Measurements from ENCODE around the gene FGFR3.

FGFR3 gene

DNA sequence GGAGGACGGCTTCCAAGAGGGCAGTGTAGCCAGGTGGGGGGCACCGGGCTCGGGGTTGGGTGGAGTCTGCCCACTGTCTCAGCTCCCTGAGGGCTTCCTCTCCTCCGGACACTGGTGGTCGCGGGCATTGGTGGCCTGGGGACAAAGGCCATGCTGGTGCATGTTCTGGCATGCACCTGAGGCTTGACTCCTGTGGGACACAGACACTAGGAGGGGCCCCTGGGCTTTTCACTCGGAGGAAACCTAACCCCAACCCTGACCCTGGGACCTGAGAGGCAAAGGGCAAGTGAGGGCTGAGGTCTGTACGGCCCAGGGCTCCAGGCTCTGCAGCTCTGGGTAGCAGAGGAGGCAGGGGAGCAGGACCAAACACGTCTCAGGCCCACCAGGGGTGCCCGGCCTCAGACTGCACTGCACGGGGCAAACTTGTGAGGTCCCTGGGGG, 22.3 kb upstream of the FGFR3 start:
- no peak for DNase-seq

DNA sequence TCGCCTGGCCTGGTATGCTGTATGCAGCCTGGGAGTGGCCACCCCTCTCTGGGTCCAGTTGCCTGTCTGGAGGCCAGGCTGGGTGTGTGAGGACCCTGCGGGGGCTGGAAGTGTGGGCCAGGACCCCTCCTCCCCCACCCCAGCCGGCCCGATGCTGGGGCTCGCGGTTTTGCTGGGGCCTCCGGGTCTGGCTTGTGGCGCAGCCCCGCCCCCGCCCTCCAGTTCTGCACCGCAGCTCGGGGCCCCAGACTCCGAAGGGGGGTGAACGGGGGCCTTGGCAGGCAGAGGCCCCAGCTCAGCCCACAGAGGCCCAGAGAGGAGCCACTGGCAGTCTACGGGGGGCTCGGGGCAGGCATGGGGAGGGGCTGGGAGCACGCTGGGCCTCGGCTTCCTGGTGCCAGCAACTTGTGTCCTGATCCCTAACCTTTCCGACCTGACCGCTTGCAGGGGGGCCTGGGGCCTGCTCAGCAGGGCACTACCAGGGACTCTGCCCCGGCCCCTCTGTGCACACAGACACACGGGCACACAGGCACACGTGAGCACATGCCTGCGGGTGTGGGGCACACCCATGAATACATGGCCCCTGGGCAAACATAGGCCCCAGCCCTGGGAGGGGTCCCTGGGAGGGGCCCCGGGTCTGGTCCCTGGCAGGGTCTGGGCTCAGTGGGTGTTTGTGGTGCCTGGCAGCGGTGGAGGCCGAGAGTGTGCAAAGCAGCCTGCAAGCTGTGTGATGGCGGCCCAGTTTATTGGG, 21.4 kb upstream of the FGFR3 start:
- DNase-seq = no peak

DNA sequence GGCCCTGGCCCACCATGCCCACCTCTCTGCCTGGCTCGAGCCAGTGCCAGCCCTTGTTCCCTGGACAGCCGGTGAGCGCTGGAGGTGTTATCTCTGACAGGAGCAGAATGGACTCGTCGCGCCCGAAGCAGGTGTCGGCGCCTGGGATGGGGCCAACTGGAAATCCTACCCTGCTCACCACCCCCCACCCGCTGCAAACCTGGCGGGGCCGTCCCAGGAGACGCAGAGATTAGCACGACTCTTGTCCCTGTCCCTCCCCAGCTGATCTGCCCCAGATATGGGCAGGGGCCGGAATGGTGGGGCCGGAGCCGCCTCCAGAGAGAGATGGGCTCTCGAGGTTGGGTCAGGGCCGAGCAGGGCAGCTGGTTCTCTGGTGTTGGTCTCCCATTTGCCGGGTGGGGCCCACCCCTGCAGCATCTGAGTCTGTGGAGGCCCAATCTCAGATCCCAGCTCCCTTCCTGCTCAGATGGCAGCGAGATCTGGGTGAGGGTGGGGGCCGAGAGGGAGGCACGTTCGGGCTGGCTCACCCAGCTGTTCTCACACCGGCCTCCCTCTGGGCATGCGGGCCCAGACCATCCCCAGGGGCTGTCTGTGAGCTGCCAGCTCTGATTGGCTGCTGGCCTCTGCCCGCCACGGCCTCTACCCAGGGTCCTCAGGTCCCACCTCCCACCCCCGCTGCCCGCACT, 20.1 kb upstream of the FGFR3 start:
- DNase-seq = no peak

DNA sequence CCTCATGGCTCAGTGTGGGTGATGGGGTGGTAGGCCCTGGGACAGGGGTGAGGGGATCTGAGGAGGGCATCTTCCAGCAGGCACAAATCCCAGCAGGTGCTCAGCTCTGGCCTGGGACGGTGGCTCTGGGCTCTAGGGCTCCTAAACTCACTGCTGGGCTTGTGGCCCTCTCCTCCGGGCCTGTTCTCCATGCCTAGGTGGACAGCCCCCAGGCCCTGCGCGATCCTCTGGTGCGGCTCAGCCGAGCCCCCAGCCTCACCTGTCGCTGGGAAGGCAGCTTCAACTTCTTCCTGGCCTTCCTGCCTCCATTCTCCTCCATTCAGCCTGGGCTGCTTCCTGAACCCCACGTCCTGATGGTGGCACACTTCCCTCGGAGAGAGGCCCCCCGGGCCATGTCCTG, 19.3 kb upstream of the FGFR3 start:
- no peak for DNase-seq

DNA sequence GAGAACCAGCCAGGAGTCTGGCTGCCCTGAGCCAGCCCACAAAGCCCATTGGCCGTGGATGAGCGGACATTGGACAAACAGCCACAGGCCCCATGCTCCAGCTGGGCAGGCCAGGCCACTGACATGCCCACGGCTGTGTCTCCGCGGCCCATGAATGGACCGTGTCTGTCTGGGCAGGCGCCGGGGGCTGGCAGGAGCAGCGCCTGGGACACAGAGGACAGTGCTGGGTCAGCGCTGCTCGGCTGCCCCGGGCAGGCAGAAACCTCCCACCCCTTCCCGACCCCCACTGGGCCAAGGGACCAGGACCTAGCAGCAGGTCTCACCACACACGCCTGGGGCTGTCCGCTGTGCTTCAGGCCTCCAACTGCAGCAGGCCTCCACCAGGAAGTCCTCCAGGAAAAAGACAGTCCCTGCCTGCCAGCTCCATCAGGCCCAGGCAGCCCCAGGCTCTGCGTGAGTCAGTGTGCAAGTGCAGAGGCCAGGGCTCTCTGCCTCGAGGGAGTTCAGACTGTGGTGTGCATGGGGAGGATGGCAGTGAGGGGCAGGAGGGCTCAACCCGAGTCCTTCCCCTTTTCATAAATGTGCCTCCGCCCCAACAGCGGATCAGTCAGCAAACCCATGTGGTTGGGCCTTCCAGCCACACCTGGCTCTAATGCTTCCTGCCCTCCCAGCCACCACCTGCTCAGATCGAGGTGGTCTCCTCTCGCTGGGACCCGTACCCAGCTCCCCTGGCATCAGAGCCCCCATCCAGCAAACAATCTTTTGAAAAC, 17.2 kb upstream of the FGFR3 start:
- no peak for DNase-seq

DNA sequence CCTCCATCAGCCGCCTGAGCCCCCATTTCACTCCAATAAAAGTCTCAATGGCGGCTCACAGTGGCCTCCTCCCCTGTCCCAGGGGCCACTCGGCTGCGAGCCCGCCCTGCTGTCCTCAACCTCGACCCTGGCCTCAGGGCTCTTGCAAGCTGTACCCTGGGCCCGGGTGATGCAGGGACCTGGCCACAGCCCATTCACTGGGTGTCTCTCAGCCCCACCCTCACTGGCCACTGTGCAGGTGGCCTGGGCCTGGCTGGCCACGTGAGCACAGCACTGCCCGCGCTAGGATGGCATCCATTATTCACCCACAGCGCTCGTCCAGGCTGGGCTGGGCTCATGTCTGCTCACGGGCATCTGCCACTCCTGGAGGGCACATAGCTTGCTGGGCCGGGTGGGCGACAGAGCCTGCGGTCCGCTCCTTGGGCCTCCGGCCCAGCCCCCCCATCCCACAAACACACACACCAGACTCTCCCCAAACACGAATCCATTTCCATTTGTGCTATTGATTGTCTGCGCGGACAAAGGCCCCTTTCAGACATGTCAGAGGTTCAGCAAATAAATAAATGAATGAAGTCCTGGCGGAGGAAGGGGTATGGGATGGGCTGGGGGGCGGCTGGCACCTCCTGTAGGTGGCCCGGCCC, 16.5 kb upstream of the FGFR3 start:
- no peak for DNase-seq

DNA sequence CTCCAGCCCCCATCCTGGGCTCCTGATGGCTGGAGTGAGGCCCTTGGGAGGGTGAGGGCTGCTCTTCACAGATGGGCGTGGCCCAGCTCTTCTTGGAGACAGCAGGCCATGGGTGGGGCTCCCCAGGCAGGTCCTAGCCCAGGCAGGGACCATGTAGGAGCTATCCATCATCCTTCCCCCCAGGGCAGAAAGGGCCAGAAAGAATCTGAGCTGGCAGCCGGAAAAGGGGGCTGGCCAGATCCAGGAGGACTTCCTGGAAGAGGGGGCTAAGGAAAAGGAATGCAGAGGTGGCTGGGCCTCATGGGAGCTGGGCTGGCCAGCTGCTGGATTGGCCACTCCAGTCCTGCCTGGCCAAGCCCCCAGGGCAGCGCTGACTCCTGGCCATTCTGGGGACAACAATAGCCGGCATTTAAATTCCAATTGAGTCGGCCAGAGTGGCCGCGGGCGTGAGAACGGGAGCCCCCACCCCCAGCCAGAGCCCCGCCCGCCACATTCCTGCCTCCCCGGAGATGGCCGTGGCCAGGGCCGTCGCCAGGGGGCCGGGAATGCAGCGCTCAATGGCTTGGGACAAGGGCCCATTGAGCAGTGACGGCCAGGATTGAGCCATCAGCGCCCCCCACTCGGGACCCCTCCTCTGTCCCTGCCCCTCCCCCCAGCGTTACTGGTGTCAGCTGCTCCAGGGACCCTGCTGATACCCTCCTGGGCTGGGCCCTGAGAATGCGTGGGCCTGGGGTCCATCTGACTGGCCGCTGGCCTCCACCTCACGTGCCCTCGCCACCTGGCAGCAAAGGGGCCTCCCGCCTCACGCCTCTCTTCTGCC, 15.1 kb upstream of the FGFR3 start:
- no peak for DNase-seq

DNA sequence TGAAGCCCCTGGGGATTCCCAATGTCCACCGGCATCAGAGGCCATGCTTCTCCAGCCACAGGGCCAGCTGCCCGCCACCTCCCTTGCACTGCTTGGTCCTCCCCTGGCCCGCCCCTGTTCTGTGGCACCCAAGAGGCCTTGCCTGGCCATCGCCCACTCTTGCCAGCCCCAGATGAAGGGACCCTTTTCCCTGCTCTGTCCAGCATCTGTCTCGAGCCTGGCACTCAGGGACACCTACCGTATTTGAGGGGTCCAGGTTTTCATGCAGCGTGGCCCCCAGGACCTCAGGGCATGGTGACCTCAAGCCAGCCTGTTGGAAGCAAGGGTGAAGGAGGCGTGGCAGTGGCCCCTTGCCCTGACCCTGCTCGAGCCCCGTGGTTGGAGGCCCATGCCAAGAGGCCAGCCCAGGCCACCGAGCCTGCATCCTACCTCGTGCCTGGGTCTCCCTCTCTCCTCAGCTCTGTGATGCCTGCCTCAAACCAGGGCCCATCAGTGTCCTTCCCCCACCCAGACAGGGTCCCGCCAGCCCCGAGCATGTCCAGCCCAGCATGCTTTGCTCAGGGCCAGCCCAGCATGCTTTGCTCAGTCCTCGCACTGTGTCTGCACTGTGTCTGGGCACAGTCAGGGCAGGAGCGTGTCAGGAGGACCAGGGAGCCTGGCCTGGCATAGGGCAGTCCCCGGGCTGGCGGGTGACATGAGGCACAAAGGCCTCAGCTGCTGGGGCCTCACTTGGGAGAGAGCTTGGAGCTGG, 14.3 kb upstream of the FGFR3 start:
- DNase-seq = no peak

DNA sequence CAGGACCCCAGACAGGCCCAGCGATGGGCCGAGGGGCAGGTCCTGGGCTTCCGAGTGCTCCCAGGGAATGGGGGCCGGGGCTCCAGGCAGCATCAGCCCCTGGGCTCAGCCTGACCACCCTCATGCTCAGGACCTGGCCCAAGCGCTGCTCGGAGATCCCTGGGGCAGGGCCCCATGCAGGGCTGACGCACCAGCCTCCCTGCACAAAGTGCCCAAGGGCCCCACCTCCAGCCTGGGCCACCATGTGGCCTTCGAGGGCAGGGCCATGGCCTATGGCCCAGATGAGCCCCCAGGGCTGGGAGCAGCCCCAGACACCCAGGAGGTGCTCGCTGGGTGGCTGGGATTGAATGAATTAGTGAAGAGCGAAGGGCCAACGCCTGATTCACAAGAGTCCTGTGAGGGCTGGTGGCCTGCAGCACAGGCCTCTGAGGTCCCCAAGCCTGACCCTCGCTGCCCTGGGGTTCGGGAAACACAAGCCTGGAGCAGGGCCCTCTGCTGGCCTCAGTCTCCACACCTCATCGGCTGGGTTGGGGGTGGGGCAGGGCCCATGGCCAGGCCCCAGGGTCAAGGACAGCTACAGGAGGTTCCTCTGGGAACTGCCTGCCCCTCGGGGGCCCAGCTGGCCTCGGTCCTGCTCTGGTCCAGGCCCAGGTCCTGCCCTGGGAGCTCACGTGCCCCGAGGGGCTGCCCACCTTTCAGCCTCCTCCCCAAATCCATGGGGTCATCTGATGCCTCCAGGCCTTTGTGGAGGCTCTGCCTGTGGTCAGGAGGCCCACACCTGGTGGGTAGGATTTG, 13.3 kb upstream of the FGFR3 start:
- DNase-seq = no peak

DNA sequence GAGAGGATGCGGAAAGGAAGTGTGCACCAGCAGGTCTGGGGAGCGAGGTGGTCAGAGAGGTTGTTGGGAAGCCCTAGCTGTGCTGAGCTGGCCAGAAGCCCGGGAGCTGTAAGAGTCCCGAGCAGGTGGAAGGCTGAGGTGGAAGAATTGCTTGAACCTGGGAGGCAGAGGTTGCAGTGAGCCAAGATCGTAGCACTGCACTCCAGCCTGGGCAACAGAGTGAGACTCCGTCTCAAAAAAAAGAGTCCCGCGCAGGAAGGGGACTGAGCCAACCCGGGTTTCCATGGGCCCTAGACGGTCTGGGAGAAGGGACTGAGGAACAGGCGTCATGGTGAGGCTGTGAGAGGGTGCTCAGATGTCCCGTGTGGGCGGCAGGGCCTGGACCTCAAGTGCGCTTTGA, 12.7 kb upstream of the FGFR3 start:
- no peak for DNase-seq

DNA sequence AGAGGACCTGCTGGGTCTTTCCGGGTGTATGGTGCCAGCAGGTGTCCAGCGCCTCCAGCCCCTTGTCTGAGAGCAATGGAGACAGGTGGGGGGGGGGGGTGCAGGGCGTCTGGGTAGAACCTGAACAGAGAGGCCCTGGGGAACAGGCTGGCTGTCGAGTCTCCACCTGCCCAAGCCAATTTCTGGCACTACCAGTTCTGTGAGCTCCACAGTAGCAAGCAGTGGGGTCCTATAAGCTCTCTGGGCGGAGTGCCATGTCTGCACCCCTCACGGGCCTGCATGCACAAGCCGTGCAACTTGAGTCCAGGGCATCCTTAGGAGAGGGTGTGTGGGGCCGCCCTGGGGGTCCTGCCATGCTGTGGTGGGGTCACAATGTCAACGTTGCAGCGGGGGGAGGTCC, 10.1 kb upstream of the FGFR3 start:
- no peak for DNase-seq

DNA sequence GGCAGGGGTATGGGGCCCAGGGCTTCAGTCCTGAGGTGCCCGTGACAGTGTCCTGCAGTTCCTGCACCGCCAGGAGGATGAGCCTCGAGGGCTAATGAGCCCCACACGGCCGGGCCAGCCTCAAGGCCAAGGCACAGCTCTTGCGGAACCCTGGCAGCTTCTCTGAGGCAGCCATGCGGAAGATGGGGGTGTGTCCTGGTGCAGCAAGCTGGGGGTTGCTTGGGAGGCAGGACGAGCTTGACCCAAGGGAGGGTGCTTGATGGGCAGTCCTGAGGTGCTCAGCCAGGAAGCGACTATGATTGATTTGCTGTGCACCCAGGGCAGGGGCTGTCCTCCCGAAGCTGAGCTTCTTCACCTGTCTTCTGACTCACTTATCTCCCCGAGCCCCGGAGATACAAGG, 9.1 kb upstream of the FGFR3 start:
- DNase-seq = no peak

DNA sequence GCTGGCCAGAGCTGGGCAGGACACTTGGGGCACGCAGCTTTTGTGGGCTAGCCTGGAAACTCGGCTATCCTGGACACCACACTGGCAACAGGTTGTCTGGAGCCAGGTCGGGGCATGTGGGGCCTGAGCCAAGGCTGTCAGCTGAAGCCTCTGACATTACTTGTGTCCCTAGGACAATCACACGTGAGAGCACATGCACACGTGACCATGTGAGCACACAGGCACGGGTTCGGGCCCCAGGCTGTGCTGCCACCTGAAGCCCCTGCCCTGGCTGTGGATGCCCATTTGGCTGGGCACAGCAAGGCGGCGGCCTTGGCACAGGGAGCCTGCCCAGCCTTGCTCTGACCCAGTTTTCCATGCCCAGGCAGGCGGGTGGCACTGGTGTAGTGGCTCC, 8.7 kb upstream of the FGFR3 start:
- DNase-seq = no peak

DNA sequence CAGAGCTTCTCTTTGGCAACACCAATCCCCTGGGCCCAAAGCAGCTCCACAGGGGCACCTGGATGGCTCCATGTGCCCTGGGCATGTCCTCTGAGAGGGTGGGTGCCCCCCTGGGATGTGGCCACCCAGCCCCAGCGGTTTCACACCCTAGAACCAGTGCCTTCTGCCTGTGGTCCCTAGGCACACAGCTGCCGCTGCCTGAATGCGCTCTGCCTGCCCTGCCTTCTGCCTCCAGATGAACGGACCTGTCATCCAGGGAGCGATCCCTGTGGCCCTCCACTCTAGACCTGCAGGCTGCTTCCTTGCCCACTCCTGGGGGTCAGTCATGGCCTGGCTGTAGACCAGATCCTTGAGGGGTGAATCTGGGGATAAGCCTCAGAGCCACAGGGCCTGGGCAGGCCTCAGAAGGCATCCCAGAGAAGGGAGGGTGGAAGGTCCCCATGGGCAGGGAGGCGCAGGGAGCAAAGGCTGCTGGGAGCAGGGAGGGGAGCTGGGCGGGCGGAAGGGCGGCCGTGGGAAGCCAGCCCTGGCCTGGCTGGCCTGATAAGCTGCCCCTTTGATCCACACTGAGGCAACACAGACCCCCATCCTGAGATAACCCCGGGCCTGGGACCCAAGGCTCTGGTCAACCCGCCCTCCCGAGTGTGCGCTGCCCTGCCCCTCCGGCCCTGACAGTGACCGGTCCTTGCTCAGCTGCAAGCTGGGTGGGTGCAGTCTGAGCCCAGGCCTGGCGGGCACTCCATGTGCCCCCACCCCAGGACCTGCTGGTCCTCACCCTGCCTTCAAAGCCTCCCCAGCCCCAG, 8.1 kb upstream of the FGFR3 start:
- no peak for DNase-seq

DNA sequence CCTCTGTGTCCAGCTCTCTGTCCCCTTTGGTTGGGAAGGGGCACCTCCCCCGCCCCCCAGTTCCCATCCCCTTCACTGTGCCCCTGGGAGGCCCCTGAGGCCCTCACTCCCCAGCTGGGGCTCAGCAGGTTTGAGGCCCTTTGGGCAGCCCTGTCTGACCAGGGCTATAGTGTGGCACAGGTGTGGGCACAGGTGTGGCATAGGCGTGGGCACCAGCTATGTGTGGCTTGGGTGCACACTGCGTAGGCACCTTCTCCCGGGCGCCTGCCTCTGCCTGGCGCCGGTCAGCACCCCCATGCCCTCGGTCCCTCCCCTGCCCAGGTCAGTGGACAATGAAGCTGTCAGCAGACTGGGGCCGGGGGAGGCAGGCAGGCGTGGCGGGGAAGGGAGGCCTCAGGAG, 7.5 kb upstream of the FGFR3 start:
- DNase-seq = no peak

DNA sequence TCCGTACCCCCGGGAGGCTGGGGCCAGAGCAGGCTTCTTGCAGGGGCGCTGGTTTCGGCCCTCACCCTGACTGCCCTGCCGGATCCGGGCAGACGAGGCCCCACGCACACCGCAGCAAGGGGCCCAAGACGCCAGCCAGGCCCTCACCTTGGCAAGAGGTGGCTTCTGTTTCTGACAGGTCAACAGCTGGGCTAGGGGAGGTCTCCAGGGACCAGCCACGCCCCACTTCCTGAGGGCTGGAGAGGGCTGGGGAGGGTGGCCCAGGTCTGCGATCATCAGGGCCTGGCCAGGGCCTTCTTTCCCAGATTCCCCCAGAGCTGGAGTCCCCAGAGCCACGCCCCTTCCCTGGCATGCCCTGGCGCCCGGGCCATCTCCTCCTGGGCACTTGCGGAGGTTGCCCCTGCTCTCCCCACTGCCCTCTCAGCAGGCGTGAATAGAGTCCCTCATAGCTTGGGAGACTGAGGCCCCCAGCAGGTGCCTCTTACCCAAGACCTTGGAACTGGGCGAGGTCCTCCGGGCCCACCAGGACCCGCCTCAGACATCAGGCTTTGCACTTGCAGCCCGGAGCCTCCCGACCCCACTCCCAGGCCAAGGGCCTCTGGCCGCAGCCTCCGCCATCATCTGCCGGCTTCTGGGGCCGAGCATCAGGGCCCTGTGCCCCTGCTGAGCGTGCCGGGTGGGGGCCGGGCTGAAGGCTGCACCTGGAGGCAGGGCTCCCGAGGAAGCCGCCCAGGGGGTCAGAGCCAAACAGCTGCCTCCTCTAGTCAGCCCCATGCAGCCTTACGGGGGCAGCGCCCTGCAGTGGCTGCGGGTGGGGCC, 6.3 kb upstream of the FGFR3 start:
- DNase-seq = no peak

DNA sequence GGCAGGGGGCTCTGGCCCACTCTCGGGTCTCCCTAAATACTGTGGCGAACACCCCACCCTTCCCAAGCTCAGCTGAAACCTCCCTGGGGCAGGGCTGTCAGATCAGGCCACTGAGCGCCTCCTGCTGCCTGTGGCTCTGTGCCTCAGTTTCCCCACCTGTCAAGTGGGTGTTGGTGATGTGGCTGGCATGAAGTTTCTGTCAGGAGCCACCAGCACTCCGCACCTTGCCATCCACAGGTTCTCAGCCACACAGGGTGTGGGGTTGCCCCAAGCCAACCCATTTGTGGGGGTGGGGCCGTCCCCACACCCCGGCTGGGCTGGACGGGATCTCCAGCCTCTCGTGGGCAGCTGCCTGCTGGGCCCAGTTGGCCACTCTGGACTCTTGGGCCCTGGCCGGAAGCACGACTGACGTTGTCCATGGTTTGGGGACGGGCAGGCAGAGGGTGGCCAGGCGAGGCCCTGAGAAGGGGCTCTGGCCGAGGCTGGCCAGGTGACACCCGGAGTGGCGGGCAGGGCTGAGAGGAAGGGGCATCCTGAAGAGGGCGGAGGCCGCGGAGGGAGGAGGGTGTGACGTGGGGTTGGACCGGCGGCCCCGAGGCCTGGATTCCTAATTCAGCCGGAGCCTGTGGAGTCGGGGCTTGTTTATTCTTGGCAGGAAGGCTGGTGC, 5.5 kb upstream of the FGFR3 start:
- DNase-seq = no peak

DNA sequence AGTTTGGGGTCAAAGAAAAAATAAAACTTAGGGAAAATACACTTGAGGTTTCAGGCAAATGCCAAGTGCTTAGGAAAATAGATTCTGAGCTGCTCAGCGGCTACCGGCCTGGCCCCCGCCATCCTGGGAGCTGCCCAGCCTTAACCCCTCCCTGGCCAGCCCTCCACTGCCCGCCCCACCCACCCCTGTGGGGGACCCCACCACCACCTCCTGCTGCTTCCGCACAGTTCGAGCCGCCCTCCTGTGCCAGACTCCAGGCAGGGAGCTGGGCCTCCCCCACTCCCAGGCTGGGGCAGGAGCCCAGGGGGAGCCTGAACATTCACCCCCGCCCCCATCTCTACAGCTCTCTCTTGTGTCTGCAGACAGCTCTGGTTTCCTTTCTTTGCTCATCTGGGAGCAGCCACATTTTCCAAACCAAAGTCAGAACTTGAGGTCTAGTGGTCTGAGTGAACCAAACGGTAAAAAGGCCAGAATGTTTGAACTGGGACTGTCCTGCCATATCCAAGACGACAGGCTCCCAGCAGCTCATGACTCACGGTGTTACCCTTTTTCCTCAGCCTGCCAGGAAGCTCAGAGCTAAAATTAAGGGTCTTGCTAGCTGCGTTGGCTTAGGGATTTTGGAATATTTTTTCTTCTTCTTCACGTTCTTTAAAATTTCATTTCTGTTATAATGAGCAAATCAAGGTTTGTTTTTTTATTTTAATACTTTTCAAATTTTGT, 4.7 kb upstream of the FGFR3 start:
- no peak for DNase-seq
